ENCODE measurements around the gene DNAI1.

DNA sequence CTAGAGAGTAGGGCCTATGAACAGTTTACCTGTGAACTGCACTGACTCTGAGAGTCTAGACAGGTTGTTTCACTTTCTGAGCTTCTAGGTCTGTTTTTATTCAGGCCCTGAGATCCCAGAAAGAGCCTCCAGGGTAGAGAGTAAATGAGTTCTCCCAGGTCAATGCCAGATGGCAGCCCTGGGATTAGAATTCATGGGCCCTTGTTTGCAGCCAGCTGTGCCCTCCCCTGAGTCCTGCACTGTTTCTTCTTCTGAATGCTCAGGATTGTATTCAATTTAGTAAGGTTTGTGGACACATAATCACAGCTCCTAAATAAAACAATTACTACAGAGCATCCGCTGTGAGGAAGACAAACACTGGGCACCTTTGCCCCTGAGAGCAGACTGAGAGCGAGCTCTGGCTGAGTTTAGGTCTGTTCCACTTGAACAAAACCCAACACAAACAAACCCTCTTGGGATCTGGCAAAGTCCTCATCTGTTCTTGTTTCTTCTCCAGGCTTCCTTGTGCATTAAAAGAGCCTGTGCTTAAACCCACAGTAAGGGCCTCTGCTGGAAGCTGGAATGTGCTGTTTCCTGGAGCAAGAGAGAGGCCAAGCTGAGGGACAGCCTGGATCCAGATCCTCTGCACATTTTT, 30.2 kb upstream of the DNAI1 start:
- TF ChIP-seq, protein P1, sequence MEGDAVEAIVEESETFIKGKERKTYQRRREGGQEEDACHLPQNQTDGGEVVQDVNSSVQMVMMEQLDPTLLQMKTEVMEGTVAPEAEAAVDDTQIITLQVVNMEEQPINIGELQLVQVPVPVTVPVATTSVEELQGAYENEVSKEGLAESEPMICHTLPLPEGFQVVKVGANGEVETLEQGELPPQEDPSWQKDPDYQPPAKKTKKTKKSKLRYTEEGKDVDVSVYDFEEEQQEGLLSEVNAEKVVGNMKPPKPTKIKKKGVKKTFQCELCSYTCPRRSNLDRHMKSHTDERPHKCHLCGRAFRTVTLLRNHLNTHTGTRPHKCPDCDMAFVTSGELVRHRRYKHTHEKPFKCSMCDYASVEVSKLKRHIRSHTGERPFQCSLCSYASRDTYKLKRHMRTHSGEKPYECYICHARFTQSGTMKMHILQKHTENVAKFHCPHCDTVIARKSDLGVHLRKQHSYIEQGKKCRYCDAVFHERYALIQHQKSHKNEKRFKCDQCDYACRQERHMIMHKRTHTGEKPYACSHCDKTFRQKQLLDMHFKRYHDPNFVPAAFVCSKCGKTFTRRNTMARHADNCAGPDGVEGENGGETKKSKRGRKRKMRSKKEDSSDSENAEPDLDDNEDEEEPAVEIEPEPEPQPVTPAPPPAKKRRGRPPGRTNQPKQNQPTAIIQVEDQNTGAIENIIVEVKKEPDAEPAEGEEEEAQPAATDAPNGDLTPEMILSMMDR (IDR thresholded peaks at IDR 0.05) = no peak
- no peak for TF ChIP-seq ZFX (IDR thresholded peaks at IDR 0.05; ENCODE audit: borderline replicate concordance)

Measured in 22Rv1 (cell line).